ENCODE data around the gene GPC1. TPM values are rescaled to one million over a fixed set of nuclear protein-coding genes. Genes with fewer than 3 reads are reported as not detected.

GPC1 gene
- total RNA-seq, 4 donors from 2014 or later, result 0.88 to 62.2 (median 43.4) TPM

DNA sequence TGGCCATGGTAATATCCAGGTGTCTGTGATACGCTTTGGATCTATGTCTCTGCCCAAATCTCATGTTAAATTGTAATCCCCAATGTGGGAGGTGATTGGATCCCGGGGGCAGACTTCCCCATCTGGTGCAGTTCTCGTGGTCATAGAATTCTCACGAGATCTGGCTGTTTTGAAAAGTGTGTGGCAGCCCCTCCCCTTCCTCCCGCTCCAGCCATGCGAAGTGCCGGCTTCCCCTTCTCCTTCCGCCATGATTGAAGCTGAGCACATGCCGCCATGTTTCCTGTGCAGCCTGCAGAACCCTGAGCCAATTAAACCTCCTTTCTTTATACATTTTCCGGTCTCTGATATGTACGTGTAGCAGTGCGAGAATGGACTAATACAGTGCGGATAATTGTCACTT lies 42.5 kb downstream of the GPC1 start:
- H3K27ac ChIP-seq, result no peak overlapping the region
- H3K9me3 ChIP-seq, result peaks cover 0 to 4% of the 10 kb centered on the region in 2 donors
- H3K36me3 ChIP-seq, result no peaks in the 10 kb centered on the region
- intact Hi-C loops (cut with DNase I; ENCODE audit: low total_unique reads), result no loop called here
- no peak overlapping the region for H3K4me3 ChIP-seq
- H3K27me3 ChIP-seq, result no peaks in the 10 kb centered on the region
- DNase-seq, result no peak
- no peaks in the 10 kb centered on the region for H3K4me1 ChIP-seq
- TF ChIP-seq, protein P1, sequence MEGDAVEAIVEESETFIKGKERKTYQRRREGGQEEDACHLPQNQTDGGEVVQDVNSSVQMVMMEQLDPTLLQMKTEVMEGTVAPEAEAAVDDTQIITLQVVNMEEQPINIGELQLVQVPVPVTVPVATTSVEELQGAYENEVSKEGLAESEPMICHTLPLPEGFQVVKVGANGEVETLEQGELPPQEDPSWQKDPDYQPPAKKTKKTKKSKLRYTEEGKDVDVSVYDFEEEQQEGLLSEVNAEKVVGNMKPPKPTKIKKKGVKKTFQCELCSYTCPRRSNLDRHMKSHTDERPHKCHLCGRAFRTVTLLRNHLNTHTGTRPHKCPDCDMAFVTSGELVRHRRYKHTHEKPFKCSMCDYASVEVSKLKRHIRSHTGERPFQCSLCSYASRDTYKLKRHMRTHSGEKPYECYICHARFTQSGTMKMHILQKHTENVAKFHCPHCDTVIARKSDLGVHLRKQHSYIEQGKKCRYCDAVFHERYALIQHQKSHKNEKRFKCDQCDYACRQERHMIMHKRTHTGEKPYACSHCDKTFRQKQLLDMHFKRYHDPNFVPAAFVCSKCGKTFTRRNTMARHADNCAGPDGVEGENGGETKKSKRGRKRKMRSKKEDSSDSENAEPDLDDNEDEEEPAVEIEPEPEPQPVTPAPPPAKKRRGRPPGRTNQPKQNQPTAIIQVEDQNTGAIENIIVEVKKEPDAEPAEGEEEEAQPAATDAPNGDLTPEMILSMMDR (IDR thresholded peaks at IDR 0.05), result no peak
- TF ChIP-seq POLR2A (IDR thresholded peaks at IDR 0.05), result no peak

DNA sequence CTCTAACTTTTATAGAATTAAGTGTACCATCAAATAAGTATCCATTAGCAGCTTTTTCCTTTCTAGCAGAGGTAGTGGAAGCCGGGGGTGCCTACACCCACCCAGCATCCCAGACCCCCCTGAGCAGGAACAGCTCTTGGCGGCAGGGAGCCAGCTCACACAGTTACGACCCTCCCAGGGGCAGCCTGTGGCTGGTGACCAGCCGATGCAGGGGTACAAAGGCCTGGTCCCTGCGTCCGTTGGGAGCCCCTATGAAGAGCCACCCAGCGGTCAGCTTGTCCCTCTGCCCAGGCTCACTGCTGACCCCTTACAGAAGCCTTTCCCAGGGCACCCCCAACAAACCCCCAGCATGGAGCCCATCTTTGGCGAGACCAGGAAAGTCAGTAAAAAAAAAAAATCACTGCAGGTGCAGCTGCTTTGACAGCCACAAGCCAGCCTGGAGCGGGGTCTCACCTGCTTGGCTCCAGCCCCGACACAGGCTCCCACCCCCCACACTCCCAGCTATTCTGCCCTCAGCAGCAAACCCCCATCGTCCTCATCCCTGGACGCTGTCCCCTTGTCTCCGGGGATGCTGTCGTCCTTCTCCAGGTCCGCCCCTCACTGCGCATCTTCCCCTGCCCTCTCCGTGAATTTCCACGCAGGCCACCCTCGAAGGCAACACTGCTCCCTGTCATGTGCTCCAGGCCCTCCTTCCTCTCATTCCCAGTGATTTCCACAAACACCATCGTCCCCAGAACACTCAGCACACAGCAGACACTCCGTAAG lies 43.1 kb downstream of the GPC1 start:
- Histone ChIP-seq H3K36me3 (no peaks in the 10 kb centered on the region), H3K9me3 (peaks cover 0 to 4% of the 10 kb centered on the region in 2 donors), H3K27me3 (no peaks in the 10 kb centered on the region), H3K4me3 (no peak overlapping the region), H3K4me1 (no peaks in the 10 kb centered on the region), H3K27ac (no peak overlapping the region)
- intact Hi-C loops (cut with DNase I; ENCODE audit: low total_unique reads), result no loop called here
- no peak for TF ChIP-seq POLR2A (IDR thresholded peaks at IDR 0.05)
- TF ChIP-seq, protein P1 (IDR thresholded peaks at IDR 0.05), result no peak
- DNase-seq, result no peak

DNA sequence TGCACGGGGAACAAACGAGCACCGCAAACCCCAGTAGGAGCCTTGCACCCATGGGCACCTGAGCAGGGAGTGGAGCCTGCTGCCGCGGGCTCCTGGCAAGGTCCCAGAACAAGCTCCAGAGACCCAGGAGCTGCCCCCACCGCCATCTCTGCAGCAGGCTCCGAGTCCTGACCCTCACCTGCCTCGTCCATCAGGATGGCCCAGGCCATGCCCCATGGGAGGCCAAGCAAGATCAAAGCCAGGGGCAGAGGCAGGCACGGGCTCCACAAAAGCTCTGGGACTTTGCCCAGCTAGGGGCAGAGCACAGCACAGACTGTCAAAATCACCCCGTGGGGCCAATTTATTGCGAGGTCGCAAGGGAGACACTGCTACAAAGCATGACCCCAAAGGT lies 43.6 kb downstream of the GPC1 start:
- no peak overlapping the region for H3K4me3 ChIP-seq
- H3K9me3 ChIP-seq, result no peaks in the 10 kb centered on the region
- no peak overlapping the region for H3K27ac ChIP-seq
- TF ChIP-seq POLR2A (IDR thresholded peaks at IDR 0.05), result no peak
- TF ChIP-seq, protein P1 (IDR thresholded peaks at IDR 0.05), result no peak
- H3K27me3 ChIP-seq, result no peaks in the 10 kb centered on the region
- H3K4me1 ChIP-seq, result no peaks in the 10 kb centered on the region
- intact Hi-C loops (cut with DNase I; ENCODE audit: low total_unique reads), result no loop called here
- no peak for DNase-seq
- H3K36me3 ChIP-seq, result no peaks in the 10 kb centered on the region

DNA sequence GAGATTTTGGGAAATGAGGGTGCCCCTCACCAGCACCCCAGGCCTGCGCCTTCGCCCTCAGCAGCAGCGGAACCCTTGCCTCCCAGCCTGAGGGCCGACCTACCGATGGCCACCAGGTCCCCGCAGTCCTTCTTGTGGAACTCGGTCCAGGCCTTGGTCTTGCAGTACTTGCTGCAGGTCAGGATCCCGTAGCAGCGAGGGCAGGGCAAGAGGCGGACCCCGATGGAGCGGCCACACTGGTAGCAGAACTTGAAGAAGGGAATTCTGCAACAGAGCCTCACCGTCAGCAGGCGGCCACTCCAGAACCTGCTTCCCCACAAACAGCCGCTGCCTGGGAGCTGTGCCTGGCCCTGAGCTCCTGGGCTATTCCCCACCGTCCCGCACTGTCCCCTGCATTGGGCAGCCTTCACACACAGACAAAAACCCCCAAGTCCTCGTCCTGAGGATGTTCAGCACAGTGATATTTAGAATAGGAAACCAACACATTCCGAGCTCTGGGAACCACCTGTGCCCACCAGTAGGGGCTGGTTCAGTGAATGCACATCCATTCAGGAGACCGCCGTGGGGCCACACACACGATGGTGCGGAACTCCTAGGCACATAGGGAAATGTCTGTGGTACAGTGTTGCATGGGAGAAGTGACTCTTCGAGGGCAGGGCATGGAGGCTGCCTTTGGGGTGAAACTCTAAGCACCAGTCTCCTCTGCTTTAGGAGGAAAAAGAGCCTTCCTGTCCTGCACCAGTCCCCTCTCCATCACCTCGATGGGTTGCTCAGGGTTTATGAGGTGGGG lies 45.6 kb downstream of the GPC1 start:
- Histone ChIP-seq H3K4me3 (no peak overlapping the region), H3K4me1 (no peaks in the 10 kb centered on the region), H3K27ac (no peak overlapping the region), H3K27me3 (no peaks in the 10 kb centered on the region), H3K9me3 (peaks cover 0 to 1% of the 10 kb centered on the region in 2 donors), H3K36me3 (no peaks in the 10 kb centered on the region)
- DNase-seq, result no peak
- no peak for TF ChIP-seq POLR2A (IDR thresholded peaks at IDR 0.05)
- TF ChIP-seq, protein P1 (IDR thresholded peaks at IDR 0.05), result no peak
- intact Hi-C loops (cut with DNase I; ENCODE audit: low total_unique reads), result no loop called here

DNA sequence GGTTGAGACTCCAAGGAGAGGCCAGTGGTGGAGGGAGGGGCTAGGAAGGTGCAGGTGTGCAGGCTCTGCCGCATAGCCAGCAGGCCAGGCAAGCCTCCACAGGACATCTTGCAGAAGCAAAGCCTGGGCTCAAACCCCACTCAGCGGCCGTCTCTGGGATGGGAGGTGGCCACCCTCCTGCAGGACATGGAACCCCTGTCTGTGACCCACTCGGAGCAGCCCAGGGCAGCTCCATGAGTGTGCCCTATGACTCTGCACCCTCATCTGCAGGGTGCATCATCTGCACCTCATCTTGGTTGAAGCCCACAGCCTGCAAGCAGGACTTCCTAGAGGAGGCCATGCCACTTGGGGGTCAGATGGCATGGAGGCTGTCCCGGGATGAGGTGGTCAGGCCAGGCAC lies 46.3 kb downstream of the GPC1 start:
- Histone ChIP-seq H3K4me3 (no peak overlapping the region), H3K4me1 (no peaks in the 10 kb centered on the region), H3K27me3 (no peaks in the 10 kb centered on the region), H3K36me3 (no peaks in the 10 kb centered on the region), H3K27ac (no peak overlapping the region), H3K9me3 (peaks cover 0 to 8% of the 10 kb centered on the region in 2 donors)
- DNase-seq, result no peak
- intact Hi-C loops (cut with DNase I; ENCODE audit: low total_unique reads), result no loop called here
- TF ChIP-seq, protein P1 (IDR thresholded peaks at IDR 0.05), result no peak
- no peak for TF ChIP-seq POLR2A (IDR thresholded peaks at IDR 0.05)

Measured in uterus (tissue), 4 donors.